GM18498 (cell line): ENCODE measurements around the gene SELENOV.

Experiments
- ATAC-seq: cut with Tn5 transposase; IDR thresholded peaks from one replicate; pipeline ENCODE4 v1.9.1; 2021; ENCODE audit warnings: mild to moderate bottlenecking, moderate library complexity; ENCODE audit not compliant: unreplicated experiment

The SELENOV gene

DNA sequence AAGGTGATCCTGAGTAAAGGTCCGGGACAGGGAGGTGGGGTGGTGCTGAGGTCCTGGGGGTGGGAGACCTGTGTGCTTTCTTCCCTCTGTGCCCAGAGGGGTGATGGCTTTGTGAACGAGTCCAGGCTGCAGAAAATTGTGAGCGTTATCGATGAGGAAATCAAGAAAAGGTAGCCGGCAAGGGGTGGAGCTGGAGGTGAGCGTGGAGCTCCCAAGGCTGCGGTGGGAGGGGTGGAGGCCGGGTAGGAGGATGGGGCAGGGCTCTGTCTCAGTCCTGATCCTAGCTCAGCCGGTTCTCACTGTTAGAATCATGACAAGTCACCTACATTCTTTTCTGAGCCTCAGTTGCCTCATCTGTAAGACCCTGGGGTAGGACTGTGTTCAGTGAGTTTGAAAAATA, 4.0 kb downstream of the SELENOV start:
- ATAC-seq: no peak

GRCh38 chr19:39520541-39521484, 5.9 kb downstream of the SELENOV start:
- ATAC-seq: no peak

DNA sequence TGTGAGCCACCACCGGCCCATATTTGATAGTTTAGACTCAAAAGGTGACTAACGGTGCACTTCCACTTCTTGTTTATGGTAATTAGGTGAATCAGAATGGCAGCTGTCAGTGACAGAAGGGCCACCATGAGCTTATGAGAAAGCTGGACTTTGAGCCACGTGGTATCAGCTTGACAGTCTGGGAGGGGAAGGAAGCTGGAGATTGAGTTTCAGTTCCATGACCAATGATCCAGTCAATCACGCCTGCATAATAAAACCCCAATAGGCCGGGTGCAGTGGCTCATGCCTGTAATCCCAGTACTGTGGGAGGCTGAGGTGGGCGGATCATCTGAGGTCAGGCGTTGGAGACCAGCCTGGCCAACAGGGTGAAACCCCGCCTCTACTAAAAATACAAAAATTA, 9.6 kb downstream of the SELENOV start:
- ATAC-seq: no peak

GRCh38 chr19:39525205-39525604, 10.3 kb downstream of the SELENOV start:
- ATAC-seq: no peak

DNA sequence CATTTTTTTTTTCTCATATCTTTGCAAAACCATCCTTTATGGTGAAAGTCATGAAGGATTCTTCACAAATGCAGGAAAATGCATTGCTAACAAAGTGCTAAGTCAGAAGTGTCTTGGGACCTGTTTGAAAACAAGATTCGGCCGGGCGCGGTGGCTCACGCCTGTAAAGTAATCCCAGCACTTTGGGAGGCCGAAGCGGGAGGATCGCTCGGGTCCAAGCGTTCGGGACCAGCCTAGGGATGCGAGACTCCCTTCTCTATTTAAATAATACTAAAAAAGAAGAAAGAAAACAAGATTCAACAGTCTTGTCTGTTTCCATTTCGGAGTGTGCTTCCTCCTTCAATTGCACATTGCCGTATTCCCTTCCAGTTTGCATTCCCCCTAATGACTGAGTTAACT, 16.9 kb downstream of the SELENOV start:
- ATAC-seq: no peak

DNA sequence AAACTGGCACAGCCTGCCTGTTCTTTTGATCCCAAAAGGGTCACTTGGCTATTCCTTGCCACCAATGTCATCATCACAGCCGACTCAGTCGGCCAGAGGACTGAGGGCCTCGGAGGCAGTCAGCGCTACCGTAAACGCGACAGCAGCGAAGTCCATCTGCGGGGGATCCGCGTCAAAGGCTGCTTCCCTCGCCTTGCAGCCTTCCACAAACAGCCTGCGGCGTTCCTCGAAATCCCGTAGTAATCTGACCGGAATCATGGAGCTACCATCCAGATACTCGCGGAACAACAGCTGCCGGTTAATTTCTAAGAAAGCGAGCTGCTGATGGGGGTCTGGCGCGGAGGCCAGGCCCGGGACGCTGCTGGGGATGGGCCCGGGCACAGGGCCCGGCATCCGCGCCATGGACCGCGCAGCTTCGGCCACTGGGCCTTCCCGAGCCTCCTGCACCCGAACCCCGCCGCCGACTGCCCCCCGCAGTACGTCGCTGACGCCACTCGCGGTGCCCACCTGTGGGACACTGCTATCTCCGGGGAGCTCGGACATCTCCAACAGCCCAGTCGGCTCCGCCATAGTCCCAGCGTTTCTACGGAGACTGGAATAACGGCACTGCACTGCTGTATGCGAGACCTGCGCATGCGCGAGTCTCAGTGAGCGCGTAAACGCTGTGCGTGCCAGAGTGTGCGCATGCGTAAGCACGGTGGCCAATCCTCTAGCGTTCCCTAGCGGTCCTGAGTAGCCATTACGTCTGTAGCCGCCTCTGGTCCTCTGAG, 17.5 kb downstream of the SELENOV start, which contains the start of gene EID2B:
TSS of gene EID2B (minus strand) at position 620 of the 770 bp plus-strand sequence. CDS start at position 570, 50 bp downstream.
- ATAC-seq: peak; percentile 92

GRCh38 chr19:39533003-39533512, 18.1 kb downstream of the SELENOV start:
- no peak for ATAC-seq

DNA sequence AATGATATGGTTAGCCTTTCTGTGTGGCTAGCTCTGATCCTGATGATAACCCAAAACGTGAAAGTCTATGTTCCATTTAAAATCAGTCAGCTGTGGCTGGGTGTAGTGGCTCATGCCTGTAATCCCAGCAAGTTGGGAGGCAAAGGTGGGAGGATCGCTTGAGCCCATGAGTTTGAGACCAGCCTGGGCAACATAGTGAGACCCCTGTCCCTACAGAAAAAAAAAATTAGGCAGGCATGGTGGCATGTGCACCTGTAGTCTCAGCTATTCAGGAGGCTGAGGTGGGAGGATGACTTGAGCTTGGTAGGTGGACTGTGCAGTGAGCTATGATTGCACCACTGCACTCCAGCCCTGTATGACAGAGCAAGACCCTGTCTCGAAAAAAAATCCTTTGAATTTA, 18.9 kb downstream of the SELENOV start:
- ATAC-seq: no peak

DNA sequence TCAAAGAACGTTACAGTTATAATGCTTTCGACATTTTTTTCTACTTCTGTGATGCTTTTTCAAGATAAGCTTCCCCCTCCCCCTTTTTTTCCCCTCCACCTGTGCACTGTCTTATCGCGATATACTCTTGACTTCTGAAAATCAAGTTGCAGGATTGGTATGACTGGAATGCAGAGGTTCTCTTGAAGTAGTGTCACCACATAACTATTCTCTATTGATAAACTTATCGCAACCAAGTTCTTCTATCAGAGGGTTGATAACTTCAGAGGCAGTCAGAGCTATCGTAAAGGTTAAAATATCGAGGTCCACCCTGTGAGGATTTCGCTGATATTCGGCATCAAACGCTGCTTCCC, 24.2 kb downstream of the SELENOV start:
- ATAC-seq: no peak

DNA sequence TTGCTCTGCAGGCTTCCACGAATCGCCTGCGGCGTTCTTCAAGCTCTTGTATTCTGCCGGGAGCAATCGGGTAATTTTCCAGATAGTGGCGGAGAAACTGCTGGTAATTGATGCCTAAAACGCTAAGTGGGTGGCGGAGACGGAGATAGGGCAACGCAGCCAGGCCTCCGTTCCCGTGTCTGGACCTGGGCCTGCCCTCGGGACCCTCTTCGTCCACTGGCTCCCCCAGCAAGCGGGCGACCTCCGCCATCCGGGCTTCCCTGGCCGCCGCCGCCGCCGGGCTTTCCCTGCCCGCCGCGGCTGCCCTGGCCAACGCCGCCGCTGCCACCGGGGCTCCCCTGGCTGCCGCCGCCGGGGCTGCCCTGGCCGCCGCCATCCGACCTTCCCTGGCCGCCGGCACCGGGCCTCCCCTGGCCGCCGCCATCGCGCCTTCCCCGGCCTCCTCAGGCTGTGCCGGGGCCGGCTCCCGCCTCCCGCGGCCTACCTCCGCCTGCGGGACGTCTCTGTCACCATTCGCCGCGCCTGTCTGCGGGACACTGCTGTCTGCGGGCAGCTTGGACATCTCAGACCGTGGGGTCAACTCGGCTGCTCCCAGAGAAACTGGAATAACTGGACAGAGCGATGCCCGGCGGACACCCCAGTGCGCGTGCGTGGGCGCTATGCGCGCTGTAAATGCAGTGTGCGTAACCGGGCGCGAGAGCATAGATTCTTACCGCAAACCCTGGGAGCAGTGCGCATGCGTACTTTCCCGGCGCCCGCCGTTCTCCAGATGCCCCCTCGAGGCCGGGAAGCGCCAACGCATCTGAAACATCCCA, 24.8 kb downstream of the SELENOV start, which contains the start of gene EID2:
TSS of gene EID2 (minus strand) at position 644 of the 815 bp plus-strand sequence. CDS start at position 562, 82 bp downstream.
- peak; percentile 90 for ATAC-seq

- no peak for ATAC-seq
These were observed 25.4 kb downstream of the SELENOV start for GRCh38 chr19:39540333-39540673.

DNA sequence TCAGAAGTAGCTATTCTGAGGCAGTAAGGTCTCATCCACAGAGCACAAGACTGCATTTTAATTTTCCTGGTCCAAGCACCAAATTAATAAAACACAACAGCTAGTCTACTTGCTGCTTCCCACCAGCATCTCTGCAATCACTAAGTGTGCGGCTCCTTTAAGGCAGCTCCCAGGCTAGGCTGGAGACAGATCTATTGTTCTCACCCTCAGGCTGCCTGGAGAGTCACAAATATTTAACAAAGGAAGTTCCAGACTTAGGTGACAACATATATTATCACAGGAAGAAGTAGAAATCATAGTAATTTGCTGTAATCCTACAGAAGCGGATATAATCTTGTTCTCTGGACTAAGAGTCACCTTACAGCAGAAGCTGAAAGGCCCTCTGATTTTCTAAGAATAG, 27.3 kb downstream of the SELENOV start:
- ATAC-seq: no peak

GRCh38 chr19:39543477-39543857, 28.5 kb downstream of the SELENOV start:
- ATAC-seq: no peak

GRCh38 chr19:39544226-39544903, 29.4 kb downstream of the SELENOV start:
- ATAC-seq: no peak

- ATAC-seq: no peak
These were observed 30.0 kb downstream of the SELENOV start for GRCh38 chr19:39544911-39545310.

- ATAC-seq: no peak
These were observed 31.7 kb downstream of the SELENOV start for GRCh38 chr19:39546599-39546998.

GRCh38 chr19:39550197-39550596, 35.3 kb downstream of the SELENOV start:
- ATAC-seq: no peak

DNA sequence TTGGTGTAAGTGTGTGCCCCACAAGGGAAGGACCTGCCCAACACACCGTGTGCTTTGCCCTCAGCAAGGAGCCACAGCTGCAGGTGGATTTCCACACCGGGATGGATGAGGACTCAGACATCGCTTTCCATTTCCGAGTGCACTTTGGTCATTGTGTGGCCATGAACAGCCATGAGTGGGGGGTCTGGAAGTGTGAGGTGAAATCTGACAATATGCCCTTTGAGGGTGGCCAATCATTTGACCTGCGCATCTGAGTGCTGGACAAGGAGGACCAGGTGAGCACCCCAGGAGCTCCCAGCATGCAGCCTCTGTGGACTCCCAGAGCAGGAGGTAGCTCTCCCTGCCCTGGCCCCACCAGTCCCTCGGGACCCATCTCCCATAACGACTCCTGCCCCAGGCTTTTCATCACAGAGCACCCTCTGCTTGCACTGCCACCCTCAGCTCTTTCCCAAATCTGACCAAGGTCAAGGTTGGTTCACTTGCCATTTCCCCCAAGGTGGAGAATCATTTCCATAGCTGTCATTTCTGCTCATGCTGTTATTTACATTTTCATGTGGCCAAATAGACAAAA, 38.2 kb downstream of the SELENOV start:
- no peak for ATAC-seq

DNA sequence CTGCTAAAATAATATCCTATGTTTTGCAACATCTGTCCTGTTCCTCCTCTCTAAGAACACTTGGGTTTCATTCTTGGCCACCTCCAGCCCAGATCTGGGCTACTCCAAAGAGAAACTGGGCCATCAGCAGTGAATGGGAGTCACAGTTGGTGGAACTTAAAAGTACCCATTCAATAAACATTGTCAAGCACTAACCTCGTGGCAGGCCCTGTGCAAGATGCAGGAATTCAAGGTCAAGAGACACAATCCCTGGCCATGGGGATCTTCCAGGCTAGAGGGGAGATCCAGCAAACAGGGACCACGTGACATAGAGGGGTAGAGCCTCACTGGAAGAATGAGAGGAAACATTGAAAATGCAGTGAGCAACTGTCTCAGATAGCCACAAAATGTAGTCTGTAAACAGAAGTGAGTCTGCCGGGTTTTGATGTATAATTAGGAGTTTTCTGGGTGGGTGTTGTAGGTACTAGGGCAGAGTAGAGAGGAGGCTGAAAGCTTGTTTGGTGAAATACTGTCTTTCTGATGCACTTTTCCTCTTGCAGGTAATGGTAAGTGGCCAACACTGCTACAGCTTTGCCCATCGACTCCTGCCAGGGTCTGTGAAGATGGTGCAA, 39.9 kb downstream of the SELENOV start:
- no peak for ATAC-seq

GRCh38 chr19:39555883-39556282, 40.9 kb downstream of the SELENOV start:
- no peak for ATAC-seq
